Keratinocyte (primary cell): ENCODE data around the gene SENP1. TPM values are rescaled to one million over a fixed set of nuclear protein-coding genes. Genes with fewer than 3 reads are reported as not detected.

Experiments used
- DNase-seq: peaks from one replicate; pipeline ENCODE4 v3.0.0-alpha.2; 2011; ENCODE audit warnings: low read depth, missing footprints, low spot score
- FAIRE-seq: peaks from 2 replicates; lab custom pipeline; 2011; peaks lifted over from hg19 to GRCh38; lab: Jason Lieb, UNC
- H2AFZ ChIP-seq: 2 replicates; pipeline ENCODE4 v1.6.0; 2012; ENCODE audit warnings: low read length, control low read depth, inconsistent platforms; ENCODE audit not compliant: control insufficient read depth
- H3K27ac ChIP-seq: 2 replicates; pipeline ENCODE4 v1.5.1; 2011; ENCODE audit warnings: low read length; ENCODE audit not compliant: control insufficient read depth, insufficient read depth
- H3K27me3 ChIP-seq: 3 replicates; pipeline ENCODE4 v1.6.0; 2011; ENCODE audit warnings: low read length; ENCODE audit not compliant: control insufficient read depth, insufficient read depth; ENCODE audit errors: extremely low read depth
- H3K36me3 ChIP-seq, 2 experiments: 2 replicates in 1 of 2; 3 replicates in 1 of 2; pipeline ENCODE4 v1.5.1; 2011; ENCODE audit warnings: low read length in 2 of 2, mild to moderate bottlenecking in 1 of 2; ENCODE audit not compliant: control insufficient read depth in 2 of 2, insufficient read depth in 2 of 2; ENCODE audit errors: extremely low read depth in 1 of 2
- H3K4me1 ChIP-seq: 3 replicates; pipeline ENCODE4 v1.5.1; 2011; ENCODE audit warnings: low read length; ENCODE audit not compliant: control insufficient read depth, insufficient read depth; ENCODE audit errors: extremely low read depth
- H3K4me2 ChIP-seq: 3 replicates; pipeline ENCODE4 v1.6.0; 2011; ENCODE audit warnings: low read depth, low read length; ENCODE audit not compliant: control insufficient read depth, insufficient read depth; ENCODE audit errors: extremely low read depth
- H3K4me3 ChIP-seq, 3 experiments: fragments of 200-600 bp in 1 of 3; sonication (generic) in 1 of 3; 2 replicates in 2 of 3; 3 replicates in 1 of 3; pipeline ENCODE4 v1.5.1; 2011 to 2016; ENCODE audit warnings: low read length in 3 of 3, mild to moderate bottlenecking in 3 of 3, control low read depth in 2 of 3, inconsistent platforms in 1 of 3, low read depth in 1 of 3, mixed read lengths in 1 of 3, mixed run types in 1 of 3, moderate library complexity in 1 of 3; ENCODE audit not compliant: control insufficient read depth in 2 of 3, insufficient read depth in 2 of 3; ENCODE audit errors: extremely low read depth in 1 of 3
- H3K79me2 ChIP-seq: 2 replicates; pipeline ENCODE4 v1.6.0; 2012; ENCODE audit warnings: low read length; ENCODE audit not compliant: control insufficient read depth, insufficient read depth
- H3K9ac ChIP-seq: 3 replicates; pipeline ENCODE4 v1.6.0; 2011; ENCODE audit warnings: low read length; ENCODE audit not compliant: control insufficient read depth, insufficient read depth; ENCODE audit errors: extremely low read depth
- H3K9me1 ChIP-seq: 3 replicates; pipeline ENCODE4 v1.6.0; 2011; ENCODE audit warnings: low read length; ENCODE audit not compliant: control insufficient read depth, insufficient read depth; ENCODE audit errors: extremely low read depth
- H3K9me3 ChIP-seq: 2 replicates; pipeline ENCODE4 v1.5.1; 2012; ENCODE audit warnings: low read depth, low read length; ENCODE audit not compliant: control insufficient read depth
- H4K20me1 ChIP-seq: 3 replicates; pipeline ENCODE4 v1.6.0; 2011; ENCODE audit warnings: low read length; ENCODE audit not compliant: control insufficient read depth, insufficient read depth; ENCODE audit errors: extremely low read depth
- CTCF ChIP-seq, 3 experiments: IDR thresholded peaks in 1 of 3; conservative IDR thresholded peaks in 1 of 3; optimal IDR thresholded peaks in 1 of 3; 2 replicates in 2 of 3; 3 replicates in 1 of 3; pipeline versions ENCODE3 to v1.5.1; 2011; ENCODE audit warnings: low read length in 3 of 3, mild to moderate bottlenecking in 3 of 3, moderate library complexity in 2 of 3, control low read depth in 1 of 3, inconsistent platforms in 1 of 3; ENCODE audit not compliant: insufficient read depth in 2 of 3; ENCODE audit errors: extremely low read depth in 1 of 3
- EZH2 ChIP-seq: IDR thresholded peaks from one replicate; pipeline ENCODE4 v1.6.1; 2012; ENCODE audit warnings: inconsistent platforms, mild to moderate bottlenecking, low read length, moderate library complexity
- dilution Hi-C: fragments of 300-500 bp; cut with MboI; formaldehyde crosslinking; loops from one replicate; pipeline ENCODE4 v1.7.0; 2020; ENCODE audit warnings: low sequenced_read_pairs; ENCODE audit not compliant: extremely low pct_ligation_motif_present
- polyA plus RNA-seq, 5 experiments: library from polyadenylated mRNA; depleted of rRNA in 3 of 5; stranded (reverse) in 3 of 5; stranded (forward) in 1 of 5; unstranded in 1 of 5; fragments of >200 nt; gene quantifications; 1 replicate in 1 of 5; 2 replicates in 3 of 5; 3 replicates in 1 of 5; pipeline versions ENCODE4 v1.2.1 to v1.2.3, GENCODE V29; 2011 to 2012; ENCODE audit warnings: missing spikeins in 2 of 5, low read depth in 1 of 5, low replicate concordance in 1 of 5

Gene SENP1
- polyA plus RNA-seq, 1 donor (not counting 4 experiments of a cell fraction or from before 2014, with no cell fraction given): 15.4 TPM

- Histone ChIP-seq H3K27me3 (no peaks in the 10 kb centered on the region), H3K27ac (no peak overlapping the region), H3K4me2 (no peak overlapping the region), H3K9me1 (no peaks in the 10 kb centered on the region), H3K36me3 (no peaks in the 10 kb centered on the region), H3K4me1 (peaks cover 7% of the 10 kb centered on the region), H3K4me3 (no peak overlapping the region), H3K9ac (no peak overlapping the region), H4K20me1 (no peaks in the 10 kb centered on the region), H3K9me3 (no peaks in the 10 kb centered on the region), H3K79me2 (no peaks in the 10 kb centered on the region), H2AFZ (no peak overlapping the region)
- FAIRE-seq: no peak
- TF ChIP-seq CTCF (optimal IDR thresholded peaks at IDR 0.05 in 1 of 3, IDR thresholded peaks at IDR 0.05 in 1 of 3, conservative IDR thresholded peaks at IDR 0.05 in 1 of 3; ENCODE audit: extremely low read depth in 1 of 3, insufficient read depth in 2 of 3, low read length in 3 of 3) (no peak), EZH2 (no peak)
- DNase-seq: no peak
- dilution Hi-C loops: no loop called here
Measured at GRCh38 chr12:48110691-48111311, 4.9 kb upstream of the SENP1 start.

- Histone ChIP-seq H3K9me1 (no peaks in the 10 kb centered on the region), H3K27me3 (no peaks in the 10 kb centered on the region), H2AFZ (no peak overlapping the region), H4K20me1 (no peaks in the 10 kb centered on the region), H3K27ac (no peak overlapping the region), H3K79me2 (peaks cover 12% of the 10 kb centered on the region), H3K4me2 (no peak overlapping the region), H3K9me3 (no peaks in the 10 kb centered on the region), H3K4me3 (no peak overlapping the region), H3K4me1 (peaks cover 14% of the 10 kb centered on the region), H3K9ac (no peak overlapping the region), H3K36me3 (no peaks in the 10 kb centered on the region)
- dilution Hi-C loops: no loop called here
- TF ChIP-seq EZH2 (no peak), CTCF (optimal IDR thresholded peaks at IDR 0.05 in 1 of 3, IDR thresholded peaks at IDR 0.05 in 1 of 3, conservative IDR thresholded peaks at IDR 0.05 in 1 of 3; ENCODE audit: extremely low read depth in 1 of 3, insufficient read depth in 2 of 3, low read length in 3 of 3) (no peak)
- no peak for DNase-seq
- FAIRE-seq: no peak
Measured at GRCh38 chr12:48109424-48109823, 3.5 kb upstream of the SENP1 start.
